Esophagus squamous epithelium (tissue), 5 donors: ENCODE data around the gene PTPRN2. TPM values are rescaled to one million over a fixed set of nuclear protein-coding genes. Genes with fewer than 3 reads are reported as not detected.

Experiments used
- DNase-seq: peaks from one replicate; lab custom pipeline; 2025; lab: John Stamatoyannopoulos, UW
- H3K27ac ChIP-seq, 4 donors: fragments of 200-600 bp; sonication (generic); one replicate each; pipeline ENCODE4 v1.5.1; 2016 to 2019; ENCODE audit warnings: mild to moderate bottlenecking in 1 of 4
- H3K27me3 ChIP-seq, 4 donors: fragments of 200-600 bp; sonication (generic); 1 replicate in 3 of 4; 2 replicates in 1 of 4; pipeline versions ENCODE4 v1.5.1 to v1.6.0; 2017 to 2021; ENCODE audit warnings: antibody characterized with exemption in 1 of 4
- H3K36me3 ChIP-seq, 3 donors: fragments of 200-600 bp; sonication (generic); one replicate each; pipeline ENCODE4 v1.5.1; 2016 to 2019
- H3K4me1 ChIP-seq, 3 donors: fragments of 200-600 bp; sonication (generic); one replicate each; pipeline ENCODE4 v1.5.1; 2017 to 2019
- H3K4me3 ChIP-seq, 4 donors: fragments of 200-600 bp; sonication (generic); 1 replicate in 3 of 4; 2 replicates in 1 of 4; pipeline ENCODE4 v1.5.1; 2016 to 2019; ENCODE audit warnings: mild to moderate bottlenecking in 2 of 4, moderate library complexity in 1 of 4
- H3K9me3 ChIP-seq, 3 donors: fragments of 200-600 bp; sonication (generic); one replicate each; pipeline ENCODE4 v1.5.1; 2016 to 2019
- CTCF ChIP-seq, 6 experiments: fragments of 450-650 bp in 4 of 6; fragments of 200-600 bp in 2 of 6; sonication (generic) in 2 of 6; IDR thresholded peaks; one replicate each; pipeline ENCODE4 v1.5.1; 2016 to 2019; ENCODE audit warnings: antibody characterized with exemption in 6 of 6, mild to moderate bottlenecking in 4 of 6, moderate library complexity in 4 of 6
- POLR2A ChIP-seq, 4 donors: fragments of 450-650 bp; IDR thresholded peaks; one replicate each; pipeline ENCODE4 v1.6.1; 2017; ENCODE audit warnings: antibody characterized with exemption in 4 of 4, mild to moderate bottlenecking in 4 of 4, moderate library complexity in 3 of 4
- WGBS, 2 donors: methylation state at CpG; one replicate each; pipeline ENCODE4 v1.1.5; 2018; 5-methylcytosine and 5-hydroxymethylcytosine counted together
- intact Hi-C: fragments of 100-400 bp; cut with DNase I; formaldehyde crosslinking; loops from one replicate; pipeline ENCODE4 v1.15.0; 2022
- total RNA-seq, 4 donors: library from RNA; depleted of rRNA; stranded (reverse); fragments of >200 nt; gene quantifications; one replicate each; pipeline ENCODE4 v1.1.0, GENCODE V29; 2016
- donor health status: DM: yes; HTN: yes; CAD: no.

The PTPRN2 gene
- total RNA-seq, 4 donors from 2014 or later, result 0.38 to 2.7 (median 1.0) TPM

- Histone ChIP-seq H3K27me3 (no peaks in the 10 kb centered on the region), H3K4me1 (no peaks in the 10 kb centered on the region), H3K27ac (no peak overlapping the region), H3K9me3 (no peaks in the 10 kb centered on the region), H3K36me3 (no peaks in the 10 kb centered on the region), H3K4me3 (no peak overlapping the region)
- 90 to 97% methylated on average over 3 to 6 of the region's 9 CpGs for WGBS, 2 donors
- intact Hi-C loops, result no loop called here
- no peak for DNase-seq
- TF ChIP-seq CTCF (IDR thresholded peaks at IDR 0.05), result no peak
- no peak for TF ChIP-seq POLR2A (IDR thresholded peaks at IDR 0.05)
Observed at GRCh38 chr7:158022601-158023000, 565.0 kb downstream of the PTPRN2 start.

GRCh38 chr7:158021836-158022235, 565.8 kb downstream of the PTPRN2 start:
- intact Hi-C loops, result no loop called here
- TF ChIP-seq CTCF (IDR thresholded peaks at IDR 0.05) (no peak), POLR2A (IDR thresholded peaks at IDR 0.05) (no peak)
- H3K4me3 ChIP-seq, result no peak overlapping the region
- no peaks in the 10 kb centered on the region for H3K36me3 ChIP-seq
- WGBS, 2 donors, result 89 to 93% methylated on average over 2 to 4 of the region's 4 CpGs
- H3K27ac ChIP-seq, result no peak overlapping the region
- DNase-seq, result no peak
- no peaks in the 10 kb centered on the region for H3K9me3 ChIP-seq
- H3K4me1 ChIP-seq, result peaks cover 0 to 4% (median 0%) of the 10 kb centered on the region in 3 donors
- H3K27me3 ChIP-seq, result no peaks in the 10 kb centered on the region

- intact Hi-C loops, result no loop called here
- Histone ChIP-seq H3K4me1 (peaks cover 0 to 15% (median 8%) of the 10 kb centered on the region in 3 donors), H3K27me3 (peaks cover 0 to 7% (median 0%) of the 10 kb centered on the region in 4 donors), H3K4me3 (no peak overlapping the region), H3K36me3 (no peaks in the 10 kb centered on the region), H3K9me3 (no peaks in the 10 kb centered on the region), H3K27ac (no peak overlapping the region)
- TF ChIP-seq CTCF (IDR thresholded peaks at IDR 0.05), result no peak
- TF ChIP-seq POLR2A (IDR thresholded peaks at IDR 0.05), result no peak
- no peak for DNase-seq
- WGBS, 2 donors, result 87% methylated on average over 8 of the region's 8 CpGs
Observed at GRCh38 chr7:158020706-158021095, 566.9 kb downstream of the PTPRN2 start.

GRCh38 chr7:158019726-158020705, 567.6 kb downstream of the PTPRN2 start:
- no peak for DNase-seq
- H3K9me3 ChIP-seq, result no peaks in the 10 kb centered on the region
- intact Hi-C loops, result no loop called here
- no peaks in the 10 kb centered on the region for H3K36me3 ChIP-seq
- H3K4me1 ChIP-seq, result peaks cover 0 to 21% (median 9%) of the 10 kb centered on the region in 3 donors
- WGBS, 2 donors, result 89 to 92% methylated on average over 12 to 18 of the region's 27 CpGs
- H3K27ac ChIP-seq, result no peak overlapping the region
- H3K4me3 ChIP-seq, result no peak overlapping the region
- TF ChIP-seq CTCF (IDR thresholded peaks at IDR 0.05) (no peak), POLR2A (IDR thresholded peaks at IDR 0.05) (no peak)
- peaks cover 0 to 12% (median 0%) of the 10 kb centered on the region in 4 donors for H3K27me3 ChIP-seq

- DNase-seq, result no peak
- no peak overlapping the region for H3K4me3 ChIP-seq
- WGBS, 2 donors, result 79 to 83% methylated on average over 20 of the region's 20 CpGs
- no peak for TF ChIP-seq CTCF (IDR thresholded peaks at IDR 0.05)
- TF ChIP-seq POLR2A (IDR thresholded peaks at IDR 0.05), result no peak
- intact Hi-C loops, result no loop called here
- peaks cover 0 to 21% (median 9%) of the 10 kb centered on the region in 3 donors for H3K4me1 ChIP-seq
- no peaks in the 10 kb centered on the region for H3K9me3 ChIP-seq
- no peaks in the 10 kb centered on the region for H3K36me3 ChIP-seq
- no peak overlapping the region for H3K27ac ChIP-seq
- H3K27me3 ChIP-seq, result peaks cover 0 to 20% (median 0%) of the 10 kb centered on the region in 4 donors
Observed at GRCh38 chr7:158018971-158019645, 568.5 kb downstream of the PTPRN2 start.
